ENCODE data around the gene XYLT1.

The XYLT1 gene

DNA sequence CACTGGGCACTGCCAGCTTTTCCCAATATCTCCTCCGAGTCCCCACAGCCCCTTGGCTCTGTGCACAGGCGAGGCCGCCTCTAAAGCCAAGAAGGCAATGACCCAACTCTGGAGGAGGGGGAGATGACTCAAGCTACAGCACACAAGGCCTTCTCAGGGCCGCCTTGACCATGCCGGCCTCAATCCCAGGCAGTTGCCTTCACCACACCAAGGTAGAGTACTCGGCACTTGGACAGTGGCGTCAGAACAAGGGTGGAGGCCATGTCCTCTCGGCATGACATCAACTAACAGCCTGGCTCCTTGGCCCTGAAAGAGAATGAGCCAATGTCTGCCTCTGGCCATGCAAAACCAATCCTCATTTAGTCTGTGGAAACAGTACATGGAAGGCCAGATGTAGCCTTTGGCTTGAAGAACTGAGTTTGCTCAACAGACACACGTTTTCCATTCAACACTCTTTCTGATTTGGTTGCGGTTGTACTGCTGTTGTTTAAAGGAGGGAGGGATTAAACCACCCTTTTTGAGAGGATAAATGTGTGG, 139.6 kb downstream of the XYLT1 start:
- in situ Hi-C loops (cut with HindIII; ENCODE audit: low pct_unique_long_range_greater_than_20kb, low sequenced_read_pairs), result no loop called here
- DNase-seq (ENCODE audit: low read depth in 1 of 2, low spot score in 1 of 2), result no peak
- TF ChIP-seq JUND (IDR thresholded peaks at IDR 0.05; ENCODE audit: low read depth), result no peak

GRCh38 chr16:17330044-17330443, 140.7 kb downstream of the XYLT1 start:
- in situ Hi-C loops (cut with HindIII; ENCODE audit: low pct_unique_long_range_greater_than_20kb, low sequenced_read_pairs), result no loop called here
- TF ChIP-seq JUND (IDR thresholded peaks at IDR 0.05; ENCODE audit: low read depth), result no peak
- DNase-seq (ENCODE audit: low read depth in 1 of 2, low spot score in 1 of 2), result peak in 1 of 2 experiments; percentile 30

GRCh38 chr16:17329391-17329790, 141.4 kb downstream of the XYLT1 start:
- DNase-seq (ENCODE audit: low read depth in 1 of 2, low spot score in 1 of 2), result no peak
- in situ Hi-C loops (cut with HindIII; ENCODE audit: low pct_unique_long_range_greater_than_20kb, low sequenced_read_pairs), result no loop called here
- no peak for TF ChIP-seq JUND (IDR thresholded peaks at IDR 0.05; ENCODE audit: low read depth)

DNA sequence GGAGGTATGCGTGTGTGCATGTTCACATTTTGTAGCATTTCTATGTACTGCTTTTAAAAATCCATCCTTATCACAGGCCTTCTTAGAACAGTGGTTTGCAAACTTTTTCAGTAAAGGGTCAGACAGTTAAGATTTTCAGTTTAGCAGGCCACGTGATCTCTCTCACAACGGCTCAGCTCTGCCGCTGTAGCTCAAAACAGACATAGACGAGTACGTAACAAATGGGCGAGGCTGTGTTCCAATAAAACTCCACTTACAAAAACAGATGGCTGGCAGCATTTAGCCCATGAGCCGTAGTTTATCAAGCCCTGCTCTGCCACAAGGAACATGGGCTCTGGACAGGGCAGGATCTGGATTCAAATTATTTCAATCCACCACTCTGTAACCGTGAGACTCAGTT, 141.8 kb downstream of the XYLT1 start:
- no peak for DNase-seq (ENCODE audit: low read depth in 1 of 2, low spot score in 1 of 2)
- in situ Hi-C loops (cut with HindIII; ENCODE audit: low pct_unique_long_range_greater_than_20kb, low sequenced_read_pairs), result no loop called here
- TF ChIP-seq JUND (IDR thresholded peaks at IDR 0.05; ENCODE audit: low read depth), result no peak

DNA sequence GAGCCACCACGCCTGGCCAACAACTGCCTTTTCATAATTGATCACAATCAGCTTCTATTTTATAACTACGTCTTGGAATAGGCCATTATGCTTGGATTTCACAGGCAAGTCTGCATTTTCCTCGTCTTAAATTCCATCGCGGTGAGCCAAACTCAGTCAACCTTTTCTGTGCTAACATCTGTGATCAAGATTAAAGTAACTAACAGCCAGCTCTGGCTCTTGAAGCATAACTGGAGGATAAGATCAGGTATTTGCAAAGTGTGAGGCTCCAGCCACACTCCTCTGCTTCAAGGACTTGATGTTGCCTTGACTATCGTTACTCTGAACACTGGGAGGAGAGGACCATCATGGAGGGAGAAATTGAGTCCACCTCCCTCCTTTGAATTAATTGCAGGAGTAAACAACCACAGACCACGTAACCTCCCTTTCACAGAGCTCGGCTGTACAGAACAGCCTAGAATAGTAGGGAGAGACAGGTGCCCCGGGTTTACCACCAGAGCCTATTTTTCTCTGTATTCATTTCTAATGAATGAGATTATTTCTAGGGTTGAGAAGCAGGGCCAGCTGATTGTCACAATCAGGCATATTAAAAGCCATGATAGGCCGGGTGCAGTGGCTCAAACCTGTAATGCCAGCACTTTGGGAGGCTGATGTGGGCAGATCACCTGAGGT, 143.0 kb downstream of the XYLT1 start:
- peak; percentile 44 to 88 for DNase-seq (ENCODE audit: low read depth in 1 of 2, low spot score in 1 of 2)
- peak; percentile 94 for TF ChIP-seq JUND (IDR thresholded peaks at IDR 0.05; ENCODE audit: low read depth)
- in situ Hi-C loops (cut with HindIII; ENCODE audit: low pct_unique_long_range_greater_than_20kb, low sequenced_read_pairs), result no loop called here

- in situ Hi-C loops (cut with HindIII; ENCODE audit: low pct_unique_long_range_greater_than_20kb, low sequenced_read_pairs), result no loop called here
- no peak for DNase-seq (ENCODE audit: low read depth in 1 of 2, low spot score in 1 of 2)
- no peak for TF ChIP-seq JUND (IDR thresholded peaks at IDR 0.05; ENCODE audit: low read depth)
Observed at GRCh38 chr16:17325476-17326143, 145.2 kb downstream of the XYLT1 start.

- in situ Hi-C loops (cut with HindIII; ENCODE audit: low pct_unique_long_range_greater_than_20kb, low sequenced_read_pairs), result no loop called here
- DNase-seq (ENCODE audit: low read depth in 1 of 2, low spot score in 1 of 2), result no peak
- no peak for TF ChIP-seq JUND (IDR thresholded peaks at IDR 0.05; ENCODE audit: low read depth)
Observed at GRCh38 chr16:17324451-17324850, 146.3 kb downstream of the XYLT1 start.

DNA sequence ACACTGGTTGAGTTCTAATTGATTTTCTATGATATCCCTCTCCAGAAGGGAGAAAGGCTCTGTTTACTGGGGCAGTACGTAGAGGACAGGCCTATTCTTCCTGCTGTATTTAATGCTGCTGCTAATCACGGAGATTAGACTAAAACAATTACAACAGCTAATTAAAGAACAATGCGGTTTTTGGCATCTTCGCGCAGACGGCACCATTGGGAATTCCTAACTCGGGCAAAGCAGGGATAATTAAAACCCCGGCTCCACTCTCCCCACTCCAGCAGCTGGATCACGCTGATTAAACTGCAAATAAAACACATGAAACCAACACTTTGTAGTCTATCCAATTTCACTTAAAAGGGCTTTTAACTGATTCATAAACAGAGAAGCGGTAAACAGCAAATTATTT, 147.6 kb downstream of the XYLT1 start:
- in situ Hi-C loops (cut with HindIII; ENCODE audit: low pct_unique_long_range_greater_than_20kb, low sequenced_read_pairs), result no loop called here
- no peak for TF ChIP-seq JUND (IDR thresholded peaks at IDR 0.05; ENCODE audit: low read depth)
- no peak for DNase-seq (ENCODE audit: low read depth in 1 of 2, low spot score in 1 of 2)

DNA sequence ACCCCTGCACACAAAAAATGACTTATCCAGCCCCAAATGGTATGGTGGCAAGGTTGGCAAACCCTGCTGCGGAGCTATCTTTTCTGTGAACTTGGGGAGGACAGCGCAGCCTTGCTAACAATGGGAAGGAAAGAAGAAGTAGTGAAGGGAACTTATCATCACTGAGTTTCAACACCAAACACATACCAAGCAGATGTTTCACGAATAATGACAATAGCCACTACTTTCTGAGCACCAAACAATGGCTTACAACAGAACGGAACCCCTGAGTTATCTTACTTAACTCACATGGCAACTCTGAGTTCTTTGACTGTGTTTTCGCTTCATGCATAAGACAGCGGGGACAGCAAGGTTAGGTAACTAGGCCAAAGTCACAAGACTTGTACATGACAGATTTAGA, 148.9 kb downstream of the XYLT1 start:
- no peak for TF ChIP-seq JUND (IDR thresholded peaks at IDR 0.05; ENCODE audit: low read depth)
- in situ Hi-C loops (cut with HindIII; ENCODE audit: low pct_unique_long_range_greater_than_20kb, low sequenced_read_pairs), result no loop called here
- no peak for DNase-seq (ENCODE audit: low read depth in 1 of 2, low spot score in 1 of 2)

- in situ Hi-C loops (cut with HindIII; ENCODE audit: low pct_unique_long_range_greater_than_20kb, low sequenced_read_pairs), result no loop called here
- no peak for TF ChIP-seq JUND (IDR thresholded peaks at IDR 0.05; ENCODE audit: low read depth)
- no peak for DNase-seq (ENCODE audit: low read depth in 1 of 2, low spot score in 1 of 2)
Observed at GRCh38 chr16:17320009-17320408, 150.8 kb downstream of the XYLT1 start.

- peak in 1 of 2 experiments; percentile 34 for DNase-seq (ENCODE audit: low read depth in 1 of 2, low spot score in 1 of 2)
- in situ Hi-C loops (cut with HindIII; ENCODE audit: low pct_unique_long_range_greater_than_20kb, low sequenced_read_pairs), result no loop called here
- TF ChIP-seq JUND (IDR thresholded peaks at IDR 0.05; ENCODE audit: low read depth), result no peak
Observed at GRCh38 chr16:17318238-17318637, 152.5 kb downstream of the XYLT1 start.

DNA sequence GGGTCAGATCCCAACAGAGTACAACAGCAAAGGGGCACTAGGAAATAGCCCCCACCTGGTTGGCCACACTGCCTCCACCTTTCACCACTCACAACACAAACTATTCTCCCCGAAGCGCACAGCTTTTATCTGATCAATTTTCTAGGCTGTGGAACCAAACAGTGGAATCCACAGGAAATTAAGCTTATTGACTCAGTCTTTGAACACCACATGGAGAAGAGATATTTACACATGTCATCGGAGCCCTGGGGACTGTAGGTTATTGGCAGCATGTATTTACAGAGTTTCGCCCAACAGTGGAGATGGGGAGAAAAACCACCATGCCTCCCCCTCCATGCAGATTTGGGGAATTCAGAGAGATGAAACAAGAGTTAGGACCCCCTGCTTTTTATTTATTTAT, 154.8 kb downstream of the XYLT1 start:
- 0 out of 2 replicates have a peak, but pooled peaks have one; percentile 41 for TF ChIP-seq JUND (IDR thresholded peaks at IDR 0.05; ENCODE audit: low read depth)
- in situ Hi-C loops (cut with HindIII; ENCODE audit: low pct_unique_long_range_greater_than_20kb, low sequenced_read_pairs), result no loop called here
- DNase-seq (ENCODE audit: low read depth in 1 of 2, low spot score in 1 of 2), result peak in 1 of 2 experiments; percentile 74

- no peak for DNase-seq (ENCODE audit: low read depth in 1 of 2, low spot score in 1 of 2)
- in situ Hi-C loops (cut with HindIII; ENCODE audit: low pct_unique_long_range_greater_than_20kb, low sequenced_read_pairs), result no loop called here
- TF ChIP-seq JUND (IDR thresholded peaks at IDR 0.05; ENCODE audit: low read depth), result no peak
Observed at GRCh38 chr16:17313793-17314547, 156.8 kb downstream of the XYLT1 start.
